Amniotic epithelial cell (primary cell): Measurements from ENCODE around the gene ABCA2.
"Not testable (repeated sequence)": the region's sequence is repeated elsewhere in the genome, so short reads cannot be mapped to it uniquely, and the experiment has no call there.

Experiments
- DNase-seq: peaks from one replicate; pipeline ENCODE4 v3.0.0-alpha.2; 2010; ENCODE audit warnings: low read depth

The ABCA2 gene

DNA sequence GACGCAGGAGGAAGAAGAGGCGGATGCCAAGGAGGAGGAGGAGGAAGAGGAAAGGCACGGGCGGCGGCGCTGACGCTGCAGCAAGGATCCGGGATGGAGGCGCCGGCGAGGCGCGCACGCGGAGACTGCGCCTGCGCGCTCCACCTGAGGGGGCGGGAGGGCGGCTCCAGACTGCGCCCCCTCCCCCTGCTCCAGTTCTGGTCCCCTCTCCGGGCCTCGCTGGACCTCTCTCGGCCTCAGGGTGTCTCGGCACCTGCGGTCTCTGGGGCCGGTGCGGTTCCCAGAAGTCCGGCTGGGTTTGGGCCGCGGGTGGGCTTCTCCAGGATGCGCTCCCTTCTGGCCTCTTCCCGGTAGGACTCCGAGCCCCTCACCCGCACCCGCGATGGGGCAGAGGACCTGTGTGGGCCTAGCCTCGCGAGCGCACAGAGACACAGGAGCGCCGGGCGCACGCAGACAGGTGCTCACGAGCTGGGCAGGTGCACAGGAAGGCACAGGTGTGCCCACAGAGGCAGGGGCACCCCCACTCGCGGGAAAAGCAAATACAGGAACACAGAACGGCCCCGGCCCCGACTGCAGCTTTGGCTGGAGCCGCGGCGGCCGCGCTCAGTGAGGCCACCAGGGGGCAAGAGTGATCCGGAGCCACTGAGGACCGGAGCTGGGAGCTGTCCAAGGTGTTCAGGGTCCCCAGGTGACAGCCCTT is 18.2 kb upstream of the ABCA2 start, which contains the start of gene NPDC1:
NPDC1 (minus strand) TSS at position 90 of the 700 bp plus-strand sequence. CDS start 188 bp downstream, outside the sequence.
- DNase-seq, result peak; percentile 56

- peak; percentile 31 for DNase-seq
These were observed 17.5 kb upstream of the ABCA2 start for GRCh38 chr9:137045294-137046087.

GRCh38 chr9:137044502-137045177 is 16.6 kb upstream of the ABCA2 start:
- DNase-seq, result no peak

- no peak for DNase-seq
These were observed 16.0 kb upstream of the ABCA2 start for GRCh38 chr9:137044037-137044436.

DNA sequence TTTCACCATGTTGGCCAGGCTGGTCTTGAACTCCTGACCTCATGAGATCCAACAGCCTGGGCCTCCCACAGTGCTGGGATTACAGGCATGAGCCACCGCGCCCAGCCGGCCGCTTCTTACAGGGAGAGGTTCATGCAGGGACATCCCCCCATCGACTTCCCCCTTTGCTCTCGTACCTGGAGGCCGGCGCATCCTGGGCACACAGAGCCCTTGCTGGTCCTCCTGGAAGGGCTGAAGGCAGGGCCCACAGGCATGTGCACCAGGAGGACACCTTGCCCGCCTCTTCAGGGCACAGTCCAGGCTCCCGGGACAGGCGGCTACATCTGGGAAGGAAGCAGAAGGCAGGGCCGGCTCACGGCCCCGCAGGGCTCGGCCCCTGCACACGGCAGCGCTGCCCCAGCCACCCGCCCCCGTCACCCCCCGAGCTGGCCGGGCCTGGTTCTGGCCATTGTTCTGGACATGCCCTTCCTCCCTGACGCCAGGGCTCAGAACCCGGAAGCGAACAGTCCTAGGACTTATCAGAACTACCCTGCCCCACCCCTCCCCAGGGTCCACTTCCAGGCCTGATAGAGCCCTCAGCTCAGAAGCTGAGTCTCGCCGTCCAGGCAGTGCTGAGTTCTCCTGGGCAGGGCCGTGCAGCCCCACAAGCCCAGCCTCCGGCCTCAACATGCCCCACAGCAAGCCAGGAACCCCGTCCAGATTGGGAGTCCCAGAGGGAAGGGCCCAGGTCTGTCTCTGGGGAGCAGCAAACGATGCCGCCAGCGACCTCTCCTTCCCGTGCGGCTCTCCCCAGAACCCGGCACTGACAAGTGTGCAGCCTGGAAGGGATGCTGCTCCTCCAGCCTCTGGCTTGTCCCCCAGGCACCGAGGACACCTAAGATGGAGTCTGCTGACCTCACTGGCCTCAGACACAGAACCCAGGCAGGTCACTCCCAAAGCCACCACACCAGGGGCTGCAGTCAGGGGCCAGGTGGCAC is 15.0 kb upstream of the ABCA2 start:
- DNase-seq, result no peak

- peak; percentile 20 for DNase-seq
These were observed 13.1 kb upstream of the ABCA2 start for GRCh38 chr9:137041124-137041523.

- DNase-seq, result no peak
These were observed 12.5 kb upstream of the ABCA2 start for GRCh38 chr9:137040568-137040967.

DNA sequence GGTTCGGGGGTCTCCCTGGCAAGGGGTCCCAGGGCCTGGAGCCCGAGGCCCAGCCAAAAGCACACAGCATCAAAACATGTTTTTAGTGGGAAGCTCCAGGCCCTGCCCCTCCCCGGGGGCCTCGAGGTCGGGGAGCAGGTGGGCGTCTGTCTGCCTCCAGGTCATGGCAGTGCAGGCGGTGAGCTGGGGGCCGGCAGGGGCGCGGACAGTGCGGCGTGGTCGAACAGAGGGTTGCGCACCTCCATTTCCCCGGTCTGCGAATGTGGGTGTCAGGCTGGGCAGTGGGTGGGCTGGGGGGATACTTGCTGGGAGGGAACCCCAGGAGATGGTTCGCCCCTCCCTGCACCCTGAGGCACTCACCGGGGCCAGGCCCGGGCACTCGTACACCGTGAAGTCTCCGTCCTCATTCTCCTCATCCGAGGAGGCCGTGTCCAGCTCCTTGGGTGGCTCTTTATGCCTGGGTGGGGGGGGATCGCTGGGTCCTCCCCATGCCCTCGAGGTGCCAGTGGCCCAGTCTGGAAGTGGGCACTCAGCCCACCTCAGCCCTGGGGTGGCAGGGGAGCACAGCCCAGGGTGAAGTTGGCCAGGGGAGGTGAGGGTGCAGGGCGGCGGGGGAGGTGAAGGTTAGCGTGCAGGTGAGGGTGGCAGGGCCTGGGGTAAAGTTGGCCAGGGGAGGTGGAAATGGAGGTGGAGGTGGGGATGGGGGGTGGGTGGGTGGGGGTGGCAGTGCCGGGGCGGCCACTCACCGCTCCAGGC is 11.8 kb upstream of the ABCA2 start:
- DNase-seq, result no peak

DNA sequence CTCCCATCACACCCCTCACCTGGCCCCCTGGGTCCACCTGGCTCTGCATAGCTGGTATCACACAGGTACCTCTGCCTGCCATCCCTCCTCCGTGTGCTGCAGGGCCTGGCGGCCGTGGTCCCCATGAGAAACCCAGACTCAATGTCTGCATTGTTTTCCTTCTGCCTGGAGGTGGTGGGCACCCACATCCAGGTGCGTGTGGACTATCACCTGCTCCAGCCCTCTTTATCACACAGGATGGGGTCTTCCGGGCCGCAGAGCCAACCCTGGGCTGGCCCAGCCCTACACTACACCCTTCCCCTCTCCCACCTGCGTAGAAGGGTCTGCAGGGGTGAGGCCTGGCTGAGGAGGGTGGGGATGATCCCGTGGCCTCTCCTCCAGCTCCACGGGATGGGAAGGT is 10.9 kb upstream of the ABCA2 start:
- no peak for DNase-seq

DNA sequence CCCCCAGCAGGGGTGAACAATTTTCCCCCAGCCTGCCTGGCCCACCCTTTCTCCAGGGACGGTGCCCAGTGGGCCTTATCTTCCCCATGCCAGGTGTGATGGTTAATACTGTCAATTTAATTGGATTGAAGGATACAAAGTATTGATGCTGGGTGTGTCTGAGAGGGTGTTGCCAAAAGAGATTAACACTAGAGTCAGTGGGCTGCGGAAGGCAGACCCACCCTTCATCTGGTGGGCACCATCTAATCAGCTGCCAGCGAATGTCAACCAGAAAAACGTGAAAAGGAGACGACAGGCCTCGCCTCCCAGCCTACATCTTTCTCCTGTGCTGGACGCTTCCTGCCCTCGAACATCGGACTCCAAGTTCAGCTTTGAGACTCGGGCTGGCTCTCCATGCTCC is 9.4 kb upstream of the ABCA2 start:
- DNase-seq, result no peak

- no peak for DNase-seq
These were observed 9.0 kb upstream of the ABCA2 start for GRCh38 chr9:137037035-137037434.

DNA sequence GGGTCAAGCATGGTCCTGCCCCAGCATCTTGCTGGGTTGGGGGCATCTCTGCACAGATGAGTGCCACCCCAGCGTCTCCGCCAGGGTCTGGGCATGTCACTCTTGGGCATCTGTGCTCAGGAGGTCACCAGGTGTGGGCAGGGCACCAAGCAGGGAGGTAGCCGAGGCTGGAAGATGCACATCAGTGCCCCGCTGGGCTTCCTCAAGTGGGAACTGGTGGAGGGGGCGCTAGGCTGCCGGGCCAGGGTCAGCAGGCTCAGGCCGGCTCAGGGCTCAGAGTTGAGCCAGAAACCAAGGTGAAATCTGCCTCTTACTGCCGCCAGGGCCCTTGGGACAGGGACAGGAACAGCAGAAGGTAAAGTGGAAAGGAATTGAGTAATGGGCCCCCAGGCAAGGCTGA is 7.9 kb upstream of the ABCA2 start:
- DNase-seq, result no peak

DNA sequence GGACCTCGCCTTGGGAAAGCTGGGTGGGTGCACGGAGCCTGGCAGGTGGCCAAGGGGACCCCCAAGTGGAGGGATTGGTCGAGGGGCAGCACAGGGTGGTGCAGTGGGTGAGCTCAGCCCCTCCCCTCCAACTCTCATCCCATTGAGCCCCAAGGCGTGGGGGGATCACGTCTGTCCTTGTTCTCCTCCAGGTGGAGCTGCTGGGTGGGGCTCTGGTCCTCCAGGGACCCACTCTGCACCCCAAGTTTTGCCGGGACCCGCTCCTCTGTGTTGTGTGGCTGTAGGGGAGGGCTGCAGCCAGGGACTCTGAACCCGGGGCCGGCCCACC is 7.4 kb upstream of the ABCA2 start:
- DNase-seq, result no peak

DNA sequence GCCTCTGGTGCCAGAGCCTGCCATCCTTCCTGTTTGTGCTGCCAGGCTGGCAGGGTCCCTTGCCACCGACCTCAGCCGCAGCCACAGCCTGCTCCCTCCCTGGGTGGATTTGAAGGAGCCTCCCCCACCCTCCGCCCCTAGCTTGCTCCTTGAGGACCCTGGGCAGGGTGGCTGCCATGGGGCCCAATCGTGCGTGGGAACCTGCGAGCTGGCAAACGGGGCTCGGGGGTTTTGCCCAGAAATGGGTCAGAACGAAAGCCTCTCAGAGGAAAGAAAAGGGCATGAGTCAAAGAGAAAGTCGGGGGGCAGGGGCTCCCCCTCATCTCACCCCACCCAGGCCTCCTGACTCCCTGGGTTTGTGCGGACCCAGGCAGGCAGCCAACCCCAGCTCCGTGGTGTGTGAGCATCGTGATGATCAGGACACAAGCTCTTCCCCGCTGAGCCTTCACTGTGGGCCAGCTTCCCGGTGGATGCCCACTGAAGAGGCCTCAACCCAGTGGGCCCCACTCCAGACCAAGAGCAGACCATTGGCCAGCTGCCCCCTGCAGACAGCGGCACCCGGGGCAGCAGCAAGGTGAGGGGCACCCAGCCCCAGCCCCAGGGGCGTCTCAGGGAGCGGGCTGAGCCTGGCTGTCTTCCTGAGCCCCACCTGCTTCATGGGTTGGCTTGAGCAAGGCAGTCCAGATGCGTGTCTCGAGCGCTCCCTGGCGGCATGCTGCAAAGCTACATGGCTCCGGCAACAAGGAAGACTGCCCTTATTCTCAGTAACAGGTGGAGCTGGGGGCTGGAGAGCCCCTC is 6.9 kb upstream of the ABCA2 start:
- DNase-seq, result peak; percentile 71

- no peak for DNase-seq
These were observed 6.1 kb upstream of the ABCA2 start for GRCh38 chr9:137034039-137034708.

DNA sequence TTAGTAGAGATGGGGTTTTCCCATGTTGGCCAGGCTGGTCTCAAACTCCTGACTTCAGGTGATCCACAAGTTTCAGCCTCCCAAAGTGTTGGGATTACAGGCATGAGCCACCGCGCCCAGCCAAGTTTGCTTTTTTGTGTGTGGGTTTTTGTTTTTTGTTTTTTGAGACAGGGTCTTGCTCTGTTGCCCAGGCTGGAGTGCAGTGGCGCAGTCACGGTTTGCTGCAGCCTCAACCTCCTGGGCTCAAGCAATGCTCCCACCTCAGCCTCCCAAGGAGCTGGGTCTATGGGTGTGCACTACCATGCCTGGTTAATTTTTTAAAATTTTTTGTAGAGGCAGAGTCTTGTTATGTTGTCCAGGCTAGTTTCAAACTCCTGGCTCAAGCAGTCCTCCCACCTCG is 5.4 kb upstream of the ABCA2 start:
- DNase-seq, result not testable (repeated sequence)

DNA sequence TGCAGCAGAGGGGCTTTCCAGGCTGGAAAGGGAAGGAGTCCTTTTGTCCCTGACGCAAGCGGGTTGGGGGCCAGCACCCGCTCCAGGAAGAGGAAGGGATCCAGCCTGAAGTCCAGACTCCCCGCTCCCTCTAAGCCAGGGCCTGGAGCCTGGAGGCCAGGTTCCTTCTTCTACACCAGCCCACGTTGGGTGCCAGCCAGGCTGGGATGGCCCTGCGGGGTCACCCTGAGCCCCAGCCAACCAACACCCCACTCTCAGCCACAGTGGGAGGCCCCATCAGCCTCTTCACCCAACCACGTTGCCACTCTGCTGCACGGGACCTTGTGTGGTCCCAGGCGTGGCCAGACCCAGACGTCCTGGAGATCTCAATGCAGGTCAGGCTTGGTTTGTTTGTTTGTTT is 4.8 kb upstream of the ABCA2 start:
- DNase-seq, result no peak

GRCh38 chr9:137031904-137032640 is 4.0 kb upstream of the ABCA2 start, which contains the start of gene FUT7:
TSS of gene FUT7 (minus strand) at chr9:137032088. CDS start at chr9:137031991, 97 bp downstream.
- no peak for DNase-seq
